Right ventricle myocardium superior (tissue), 1 donor: ENCODE data around the gene RPP25. TPM values are rescaled to one million over a fixed set of nuclear protein-coding genes. Genes with fewer than 3 reads are reported as not detected.

ENCODE experiments used
- ATAC-seq: fragments of 200-7000 bp; cut with Tn5 transposase; one replicate; pipeline ENCODE4 v1.9.1; 2020; ENCODE audit warnings: mild to moderate bottlenecking; ENCODE audit not compliant: poor library complexity
- DNase-seq: peaks from one replicate; pipeline ENCODE4 v3.0.0-alpha.2; 2020
- intact Hi-C: fragments of 100-400 bp; cut with DNase I; formaldehyde crosslinking; loops from one replicate; pipeline ENCODE4 v1.11.2; 2022
- long read RNA-seq: library from polyadenylated mRNA; unstranded; transcript quantifications from one replicate; pipeline ENCODE4 v2.0.0, GENCODE V29; 2021
- total RNA-seq: library from RNA; stranded (reverse); fragmentation: NEBNext Ultra II Directional; extraction: Animal tissue kit (Norgen Biotek cat#: 25700); gene quantifications from one replicate; pipeline ENCODE4 v1.2.1, GENCODE V29; 2021
- donor health status: DM: no; HTN: yes; CAD: no; lungs with severe emphysema.

RPP25 gene, protein sequence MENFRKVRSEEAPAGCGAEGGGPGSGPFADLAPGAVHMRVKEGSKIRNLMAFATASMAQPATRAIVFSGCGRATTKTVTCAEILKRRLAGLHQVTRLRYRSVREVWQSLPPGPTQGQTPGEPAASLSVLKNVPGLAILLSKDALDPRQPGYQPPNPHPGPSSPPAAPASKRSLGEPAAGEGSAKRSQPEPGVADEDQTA
- 3.4 TPM for total RNA-seq
- long read RNA-seq, transcript RPP25-201 (1 exons, 3,049 nt) = major isoform, 11 of 11 reads
- long read RNA-seq, partial matches to known transcripts = 0 of 11 reads
- long read RNA-seq, other reads (novel, unspliced or antisense) = 0 of 11 reads

DNA sequence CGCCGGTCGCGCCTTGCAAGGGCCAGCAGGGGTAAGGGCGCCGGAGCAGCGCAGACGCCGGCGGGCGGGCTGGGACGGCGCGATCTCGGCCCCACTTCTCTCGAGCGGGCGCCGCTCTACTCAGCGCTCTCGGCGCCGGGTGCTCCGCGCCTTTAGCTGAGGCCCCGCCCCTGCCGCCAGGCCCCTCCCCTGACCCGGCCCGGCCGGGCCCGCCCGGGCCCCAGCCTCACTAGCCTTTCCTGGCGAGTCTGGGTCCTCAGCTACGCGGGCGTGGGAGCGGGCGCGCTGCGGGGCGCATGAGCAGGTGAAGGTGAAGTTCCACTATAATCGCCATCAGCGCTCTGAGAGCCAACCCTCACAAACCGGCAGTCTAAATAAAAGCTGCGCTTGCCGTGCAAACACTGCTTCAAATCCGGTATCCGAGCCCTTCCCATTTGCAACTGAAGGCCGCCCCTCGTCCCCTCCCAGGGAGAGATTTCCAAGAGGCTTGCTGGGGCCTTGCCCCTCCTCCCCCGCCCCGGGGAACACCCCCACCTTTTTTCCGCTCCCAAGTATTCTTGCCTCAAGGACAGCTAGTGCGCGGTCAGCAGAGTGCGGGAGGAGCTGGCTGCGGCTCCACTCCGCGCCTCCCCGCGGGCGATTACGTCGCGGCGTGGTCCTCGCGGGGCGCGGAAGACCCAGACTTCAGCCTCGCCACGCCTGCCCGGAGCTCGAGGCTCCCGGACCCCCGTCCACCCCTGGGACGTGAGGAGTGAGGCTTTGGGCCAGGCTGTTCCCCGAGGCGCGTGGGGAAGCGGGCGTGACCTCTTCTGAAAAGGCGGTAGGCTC is at the start of gene RPP25:
Gene RPP25, minus strand, starts transcription at position 125 of the 828 bp plus-strand sequence. CDS start 189 bp downstream, outside the sequence.
- DNase-seq = peak; percentile 90
- peak; percentile 91 for ATAC-seq
- intact Hi-C loops = loop anchor here (10.0 kb wide), 2 partner anchors 248 to 322 kb away; partner anchors contain the start of gene C15orf39

- no peak for DNase-seq
- intact Hi-C loops = no loop called here
These were observed 45.8 kb upstream of the RPP25 start for GRCh38 chr15:75002398-75002797.

DNA sequence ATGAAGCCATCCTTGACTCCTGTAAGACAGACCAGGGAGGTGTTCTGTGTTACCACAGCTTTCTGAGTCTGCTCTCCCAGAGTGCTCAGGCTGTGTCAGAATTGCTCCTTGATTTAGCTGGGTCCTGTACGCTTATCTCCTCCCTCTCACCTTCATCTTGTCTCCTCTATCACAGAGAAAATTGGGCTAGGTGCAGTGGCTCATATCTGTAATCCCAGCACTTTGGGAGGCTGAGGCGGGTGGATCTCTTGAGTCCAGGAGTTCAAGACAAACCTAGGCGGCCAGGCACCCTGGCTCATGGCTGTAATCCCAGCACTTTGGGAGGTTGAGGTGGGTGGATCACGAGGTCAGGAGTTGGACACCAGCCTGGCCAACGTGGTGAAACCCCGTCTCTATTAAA is 44.7 kb upstream of the RPP25 start:
- intact Hi-C loops = no loop called here
- DNase-seq (no peak), ATAC-seq (no peak)

More at GRCh38 chr15:75002398-75002797, 45.8 kb upstream of the RPP25 start:
- no peak for ATAC-seq

DNA sequence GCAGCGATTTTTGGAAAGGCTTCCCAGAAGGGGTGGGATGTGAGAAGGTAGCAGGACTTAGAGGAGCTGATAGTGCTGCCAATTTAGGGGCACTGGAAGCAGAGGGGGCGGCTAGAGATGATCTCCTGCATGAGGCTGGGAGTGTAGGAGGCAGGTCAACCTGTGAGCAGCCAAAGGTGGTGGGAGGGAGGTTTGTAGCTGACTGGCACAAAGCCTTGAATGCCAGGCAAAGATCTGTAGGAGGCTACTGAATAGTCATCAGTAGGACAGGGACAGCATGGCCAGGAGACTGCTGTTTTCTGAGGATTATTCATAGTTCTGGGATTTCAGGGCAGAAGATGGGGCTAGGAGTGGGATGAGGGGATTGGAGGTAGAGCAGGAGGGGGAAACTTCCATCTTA is 41.0 kb upstream of the RPP25 start:
- ATAC-seq (no peak), DNase-seq (no peak)
- intact Hi-C loops = no loop called here

GRCh38 chr15:74997141-74997540 is 40.6 kb upstream of the RPP25 start:
- DNase-seq (no peak), ATAC-seq (no peak)
- intact Hi-C loops = no loop called here

- DNase-seq (no peak), ATAC-seq (no peak)
- intact Hi-C loops = no loop called here
These were observed 39.5 kb upstream of the RPP25 start for GRCh38 chr15:74995779-74996765.

DNA sequence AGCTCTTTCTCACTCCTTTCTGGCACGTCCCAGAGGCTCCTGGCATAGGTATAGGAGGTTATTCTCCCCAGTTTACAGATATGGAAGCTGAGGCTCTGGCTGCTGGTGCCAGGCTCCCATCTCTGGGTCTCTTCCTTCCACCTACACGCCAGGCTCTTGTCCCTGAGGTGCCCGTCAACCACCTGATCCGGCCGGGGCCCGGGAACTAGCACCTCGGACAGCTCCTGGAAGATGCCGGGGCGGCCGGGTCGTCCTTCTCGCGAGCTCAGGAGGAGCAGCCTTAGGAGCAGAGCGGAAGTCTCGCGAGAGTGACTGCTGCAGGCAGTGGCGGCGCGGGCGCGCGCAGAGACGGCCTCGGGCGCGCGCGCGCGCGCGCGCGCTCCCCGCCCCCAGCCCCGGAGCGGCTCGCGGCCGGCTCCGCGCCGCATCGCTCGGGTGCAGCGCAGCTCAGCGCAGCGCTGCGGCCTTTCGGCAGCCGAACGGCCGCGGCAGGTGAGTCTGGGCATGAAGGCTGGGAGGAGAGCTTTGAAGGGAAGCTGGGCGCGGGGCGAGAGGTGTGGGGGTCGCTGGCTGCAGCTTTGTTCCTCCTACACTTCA is 38.7 kb upstream of the RPP25 start, which contains the start of gene SCAMP5:
Gene SCAMP5, plus strand, starts transcription at position 382 of the 597 bp plus-strand sequence. CDS start 16,277 bp downstream, outside the sequence.
- intact Hi-C loops = no loop called here
- DNase-seq = peak; percentile 93
- ATAC-seq = peak; percentile 97

- intact Hi-C loops = no loop called here
- ATAC-seq = no peak
- DNase-seq = no peak
These were observed 38.1 kb upstream of the RPP25 start for GRCh38 chr15:74994685-74995084.

DNA sequence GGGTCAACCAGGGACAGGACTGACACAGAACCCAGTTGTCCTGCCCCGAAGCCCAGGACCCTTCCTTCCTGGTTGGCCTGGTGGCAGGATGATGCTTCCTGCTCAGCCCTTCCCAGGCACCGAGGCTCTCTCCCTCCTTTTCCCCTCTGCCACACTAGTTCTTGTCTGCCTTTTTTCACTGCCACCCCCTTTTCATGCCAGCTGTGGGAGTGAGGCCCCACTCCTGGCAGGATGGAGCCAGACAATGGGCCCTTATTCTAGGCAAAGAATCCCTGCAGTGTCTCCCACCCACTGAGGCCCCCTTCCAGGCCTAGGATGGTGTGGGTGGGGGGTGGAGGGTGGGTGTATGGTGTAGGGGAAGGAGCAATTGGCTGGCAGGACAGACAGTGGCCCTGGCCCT is 37.7 kb upstream of the RPP25 start:
- intact Hi-C loops = no loop called here
- no peak for ATAC-seq
- no peak for DNase-seq

- intact Hi-C loops = no loop called here
These were observed 36.0 kb upstream of the RPP25 start for GRCh38 chr15:74992619-74993018.

GRCh38 chr15:74989527-74989926 is 33.0 kb upstream of the RPP25 start:
- intact Hi-C loops = no loop called here
- DNase-seq (no peak), ATAC-seq (no peak)

More at GRCh38 chr15:74992619-74993018, 36.0 kb upstream of the RPP25 start:
- no peak for ATAC-seq
- DNase-seq = no peak

DNA sequence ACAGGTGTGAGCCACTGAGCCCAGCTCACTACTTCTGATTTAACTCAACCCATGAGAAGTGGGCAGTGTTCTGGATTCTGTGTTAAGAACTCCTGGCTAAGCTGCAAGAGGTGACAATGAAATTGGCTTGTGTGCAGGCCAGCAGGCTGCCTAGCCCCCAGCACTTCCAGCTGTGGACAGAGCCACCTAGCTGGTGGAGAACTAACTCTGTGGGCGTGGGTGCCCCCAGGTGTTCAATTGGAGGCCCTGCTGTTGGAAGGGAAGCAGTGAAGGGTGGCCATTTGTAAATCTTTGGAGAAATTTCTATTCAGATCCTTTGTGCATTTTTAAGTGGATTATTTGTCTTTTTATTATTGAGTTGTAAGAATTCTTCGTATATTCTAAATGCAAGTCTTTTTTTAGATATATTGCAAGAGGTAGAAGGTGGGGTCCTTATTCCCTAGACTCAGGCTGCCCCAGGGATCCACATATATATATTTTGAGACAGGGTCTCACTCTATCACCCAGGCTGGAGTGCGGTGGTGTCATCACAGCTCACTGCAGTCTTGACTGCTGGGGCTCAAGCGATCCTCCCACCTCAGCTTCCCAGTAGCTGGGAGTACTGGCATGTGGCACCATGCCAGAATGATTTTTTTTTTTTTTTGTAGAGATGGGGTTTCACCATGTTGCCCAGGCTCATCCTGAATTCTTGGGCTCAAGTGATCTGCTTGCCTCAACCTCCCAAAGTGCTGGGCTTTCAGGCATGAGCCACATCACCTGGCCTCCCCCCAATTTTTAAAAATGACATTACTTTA is 31.6 kb upstream of the RPP25 start:
- intact Hi-C loops = no loop called here
- no peak for DNase-seq
- no peak for ATAC-seq

GRCh38 chr15:74983725-74984231 is 27.2 kb upstream of the RPP25 start:
- intact Hi-C loops = no loop called here

DNA sequence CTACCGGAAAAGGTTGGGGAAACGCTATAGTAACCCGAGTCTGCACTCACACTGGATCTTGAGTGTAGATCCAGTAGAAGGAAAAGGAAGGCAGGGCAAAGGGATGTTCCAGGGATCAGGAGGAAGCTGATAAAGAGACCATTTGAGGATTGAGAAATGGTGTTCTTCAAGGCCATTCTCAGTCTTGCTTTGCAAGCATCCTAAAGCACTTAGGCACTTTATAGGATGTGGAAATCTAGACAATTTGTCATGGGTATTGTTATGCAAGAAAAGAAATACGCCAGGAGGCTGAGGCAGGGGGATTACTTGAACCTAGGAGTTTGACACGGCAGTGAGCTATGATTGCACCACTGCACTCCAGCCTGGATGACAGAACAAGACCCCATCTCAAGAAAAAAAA is 25.6 kb upstream of the RPP25 start:
- intact Hi-C loops = no loop called here
- ATAC-seq (no peak), DNase-seq (no peak)

More at GRCh38 chr15:74983725-74984231, 27.2 kb upstream of the RPP25 start:
- ATAC-seq (no peak), DNase-seq (no peak)

- ATAC-seq (no peak), DNase-seq (no peak)
- intact Hi-C loops = no loop called here
These were observed 21.9 kb upstream of the RPP25 start for GRCh38 chr15:74978503-74978902.

- ATAC-seq (no peak), DNase-seq (no peak)
- intact Hi-C loops = no loop called here
These were observed 21.5 kb upstream of the RPP25 start for GRCh38 chr15:74978077-74978476.

DNA sequence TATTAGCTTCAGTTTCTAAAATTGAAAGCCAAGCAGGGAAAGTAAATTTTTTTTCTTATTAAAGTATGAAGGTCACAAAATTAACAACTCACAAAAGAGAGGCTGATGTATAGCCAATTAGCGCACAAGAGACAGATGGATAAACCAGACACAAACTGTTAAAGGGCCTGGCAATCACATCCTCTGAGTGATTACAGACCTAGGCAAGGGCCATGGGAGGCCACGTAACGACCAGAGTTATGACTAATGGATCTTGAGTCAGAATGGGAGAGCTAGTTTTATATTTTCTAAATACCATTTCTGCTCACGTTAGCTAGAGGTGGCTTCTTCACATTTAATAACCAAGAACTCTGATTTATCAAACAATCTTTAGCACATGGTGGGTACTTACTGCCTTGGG is 21.0 kb upstream of the RPP25 start:
- ATAC-seq = no peak
- DNase-seq = no peak
- intact Hi-C loops = no loop called here
